ENCODE results near the gene FZD7.

The FZD7 gene

DNA sequence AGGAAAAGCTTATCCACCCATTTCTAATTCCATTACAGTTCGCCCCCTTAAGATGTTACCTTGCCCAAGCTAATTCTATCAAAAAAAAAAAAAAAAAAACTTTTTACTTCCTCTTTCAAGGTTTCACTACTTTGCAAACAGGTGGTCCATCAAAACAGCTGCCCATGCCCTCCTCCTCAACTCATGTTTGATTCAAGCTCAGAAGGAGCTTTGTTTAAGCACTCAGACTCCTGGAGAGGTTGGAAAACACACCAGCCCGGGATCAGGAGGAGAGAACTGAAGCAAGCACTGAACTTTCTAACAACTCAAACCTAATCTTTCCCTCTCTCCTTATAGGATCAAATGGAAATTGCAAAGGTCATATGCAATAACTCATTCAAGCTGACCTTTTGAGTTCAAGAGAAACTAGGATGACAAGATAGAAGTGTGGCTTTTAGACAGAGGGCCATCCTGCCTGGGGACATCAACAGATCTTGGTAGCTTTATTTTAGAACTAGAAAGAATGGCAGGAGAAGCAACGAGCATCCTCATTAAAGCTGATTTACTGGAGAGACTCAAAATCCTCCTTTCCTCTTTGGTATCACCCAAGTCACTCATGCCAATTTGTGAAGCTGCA lies 28.3 kb upstream of the FZD7 start:
- Mint-ChIP-seq H3K27me3 (peaks cover 8% of the 10 kb centered on the region), H3K9me3 (no peaks in the 10 kb centered on the region), H3K27ac (no peak overlapping the region), H3K4me1 (ENCODE audit: low read depth) (peaks cover 2% of the 10 kb centered on the region), H3K4me3 (no peak overlapping the region), H3K36me3 (ENCODE audit: low read depth) (no peaks in the 10 kb centered on the region)
- no peak for DNase-seq

DNA sequence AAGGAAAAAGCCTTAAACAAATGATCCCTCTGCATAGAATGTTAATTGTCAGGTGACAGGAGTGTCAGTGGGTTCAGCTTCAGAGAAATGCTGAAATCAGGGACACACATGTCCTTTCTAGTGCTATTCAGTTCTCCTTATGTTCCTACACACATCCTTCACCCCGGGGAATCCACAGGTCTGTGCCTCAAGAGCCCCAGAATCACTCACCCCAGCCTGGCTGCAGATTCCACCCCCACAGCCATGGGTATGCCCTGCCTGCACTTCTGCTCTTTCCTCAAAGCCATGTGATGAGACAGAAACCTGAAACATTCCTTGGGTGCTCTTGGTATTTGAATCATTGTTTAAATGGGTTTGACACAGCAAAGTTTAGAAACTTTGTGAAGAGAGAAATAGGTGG lies 27.4 kb upstream of the FZD7 start:
- no peak overlapping the region for H3K4me3 Mint-ChIP-seq
- H3K27ac Mint-ChIP-seq = no peak overlapping the region
- no peaks in the 10 kb centered on the region for H3K36me3 Mint-ChIP-seq (ENCODE audit: low read depth)
- peaks cover 2% of the 10 kb centered on the region for H3K4me1 Mint-ChIP-seq (ENCODE audit: low read depth)
- H3K9me3 Mint-ChIP-seq = no peaks in the 10 kb centered on the region
- H3K27me3 Mint-ChIP-seq = peaks cover 11% of the 10 kb centered on the region
- no peak for DNase-seq

DNA sequence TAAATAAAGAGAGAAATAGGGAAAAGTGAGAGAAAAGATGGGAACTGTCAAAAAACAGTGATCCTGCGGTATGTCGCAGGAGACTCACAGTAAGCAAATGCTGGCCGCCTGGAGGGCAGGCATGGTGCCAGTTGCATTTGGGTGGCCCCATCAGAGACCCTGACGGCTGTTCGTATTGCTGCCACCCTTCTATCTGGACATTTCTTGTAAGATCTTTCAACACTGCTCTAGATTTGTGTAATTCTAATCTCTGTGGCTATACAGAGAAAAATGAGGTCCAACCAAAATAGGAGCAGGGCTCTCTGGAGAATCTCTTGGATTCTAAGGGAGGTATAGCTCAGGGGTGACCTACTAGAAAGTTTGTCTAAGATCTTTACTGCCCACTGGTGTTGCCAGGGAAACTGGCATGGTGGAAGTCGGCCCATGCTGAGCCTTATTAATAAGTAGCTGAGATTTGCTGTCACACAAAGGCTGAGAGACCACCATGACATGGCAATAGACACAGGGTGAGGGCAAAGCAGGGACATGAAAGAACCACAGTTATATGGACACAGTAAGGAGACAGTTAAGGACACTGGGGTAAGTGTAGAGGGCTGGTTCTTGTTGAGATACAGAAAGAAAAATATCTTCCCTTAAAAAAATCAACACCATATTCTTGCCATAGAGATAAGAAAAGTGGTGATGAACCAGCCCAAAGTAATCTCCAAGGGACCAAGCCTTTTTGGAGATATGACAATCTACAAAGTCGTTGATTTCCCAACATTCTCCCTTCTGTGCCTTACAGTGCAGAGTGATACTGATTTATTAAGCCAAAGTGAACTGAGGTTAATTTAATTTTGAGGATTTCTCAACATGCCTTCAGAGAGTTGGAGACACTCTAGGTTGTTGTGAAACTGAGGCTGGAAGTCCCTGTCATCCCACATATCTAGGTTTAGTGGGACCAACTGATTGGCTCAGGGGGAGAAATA lies 26.4 kb upstream of the FZD7 start:
- Mint-ChIP-seq H3K9me3 (no peaks in the 10 kb centered on the region), H3K27ac (no peak overlapping the region), H3K4me1 (ENCODE audit: low read depth) (peaks cover 2% of the 10 kb centered on the region), H3K27me3 (peaks cover 11% of the 10 kb centered on the region), H3K4me3 (no peak overlapping the region), H3K36me3 (ENCODE audit: low read depth) (no peaks in the 10 kb centered on the region)
- DNase-seq = no peak

DNA sequence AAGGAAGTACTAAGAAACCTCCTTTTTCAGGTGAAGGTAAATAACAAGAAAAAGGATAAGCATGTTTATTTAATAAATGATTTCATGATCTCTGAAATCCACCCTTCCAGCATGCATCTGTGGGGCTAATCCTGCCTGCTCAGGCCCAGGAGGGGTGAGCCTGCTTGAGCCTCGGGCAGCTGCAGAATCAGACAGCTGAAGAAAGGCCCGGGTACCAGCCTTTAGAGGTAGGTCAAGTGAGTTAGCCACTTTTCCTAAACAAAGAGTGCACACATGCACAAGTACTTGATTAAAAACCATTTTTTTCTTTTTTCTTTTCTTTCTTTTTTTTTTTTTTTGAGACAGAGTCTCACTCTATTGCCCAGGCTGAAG lies 25.7 kb upstream of the FZD7 start:
- peaks cover 17% of the 10 kb centered on the region for H3K27me3 Mint-ChIP-seq
- no peaks in the 10 kb centered on the region for H3K9me3 Mint-ChIP-seq
- no peak for DNase-seq
- no peak overlapping the region for H3K27ac Mint-ChIP-seq
- H3K36me3 Mint-ChIP-seq (ENCODE audit: low read depth) = no peaks in the 10 kb centered on the region
- H3K4me3 Mint-ChIP-seq = no peak overlapping the region
- H3K4me1 Mint-ChIP-seq (ENCODE audit: low read depth) = no peaks in the 10 kb centered on the region

DNA sequence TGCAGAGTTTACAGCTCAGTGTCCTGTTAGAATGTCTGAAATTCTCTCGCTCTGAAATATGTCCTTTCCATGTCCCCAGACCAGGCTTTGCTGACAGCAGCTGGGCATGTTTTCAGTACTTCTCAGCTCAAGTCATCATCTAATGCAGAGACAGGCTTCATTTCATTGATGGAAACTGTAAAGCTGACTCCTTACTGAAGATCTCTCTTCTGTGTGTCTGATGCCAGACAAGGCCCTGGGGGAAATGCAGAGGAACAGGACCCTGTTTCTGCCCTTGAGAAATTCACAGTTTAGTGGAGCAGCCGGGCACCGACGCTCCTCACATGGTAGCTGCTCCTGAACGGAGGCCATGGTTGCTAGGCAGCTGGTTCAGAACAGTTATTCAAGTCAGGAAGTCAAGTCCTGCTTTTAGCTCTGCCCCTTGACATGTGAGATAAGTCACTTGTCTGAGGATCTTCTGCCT lies 24.6 kb upstream of the FZD7 start:
- H3K4me3 Mint-ChIP-seq = no peak overlapping the region
- H3K36me3 Mint-ChIP-seq (ENCODE audit: low read depth) = no peaks in the 10 kb centered on the region
- no peaks in the 10 kb centered on the region for H3K4me1 Mint-ChIP-seq (ENCODE audit: low read depth)
- H3K27ac Mint-ChIP-seq = no peak overlapping the region
- no peaks in the 10 kb centered on the region for H3K9me3 Mint-ChIP-seq
- no peak for DNase-seq
- peaks cover 17% of the 10 kb centered on the region for H3K27me3 Mint-ChIP-seq

DNA sequence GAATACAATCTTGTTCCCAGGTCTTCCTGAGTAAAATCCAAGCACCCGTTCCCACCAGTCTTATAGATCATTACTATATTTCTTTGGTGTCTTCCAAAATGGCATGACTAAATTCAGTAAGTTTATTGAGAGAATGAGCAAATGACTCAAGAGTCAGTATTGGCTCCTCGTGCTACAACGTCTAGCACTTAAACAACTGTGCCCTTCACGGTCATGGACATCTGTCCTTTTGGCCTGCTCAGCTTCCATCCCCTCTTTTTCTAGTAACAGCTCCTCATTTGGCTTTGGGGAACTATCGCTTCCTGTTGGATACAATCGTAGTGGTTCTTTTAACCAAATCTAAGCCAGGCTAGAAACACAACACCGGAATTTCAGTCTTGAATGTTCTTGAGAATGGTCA lies 24.1 kb upstream of the FZD7 start:
- Mint-ChIP-seq H3K9me3 (no peaks in the 10 kb centered on the region), H3K27me3 (peaks cover 17% of the 10 kb centered on the region), H3K4me3 (no peak overlapping the region), H3K27ac (no peak overlapping the region), H3K4me1 (ENCODE audit: low read depth) (no peaks in the 10 kb centered on the region), H3K36me3 (ENCODE audit: low read depth) (no peaks in the 10 kb centered on the region)
- DNase-seq = no peak

DNA sequence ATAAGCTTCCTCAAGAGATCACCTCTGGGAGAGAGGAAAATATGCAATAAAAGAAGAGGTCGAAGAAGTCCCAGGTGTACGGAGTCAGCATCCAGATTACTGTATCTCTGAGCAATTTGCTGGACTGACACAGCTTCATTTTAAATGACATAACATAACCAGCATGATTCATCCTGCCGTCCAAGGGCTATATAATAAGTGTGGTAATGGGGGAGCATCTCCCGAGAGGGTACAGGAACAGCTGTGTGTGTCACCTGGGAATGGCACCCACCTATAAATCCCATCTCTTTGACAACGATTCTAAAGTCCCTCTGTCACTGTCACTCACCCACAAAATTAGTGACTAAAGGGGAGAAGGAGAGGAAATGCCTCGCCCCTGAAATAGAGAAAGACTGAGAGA lies 19.3 kb upstream of the FZD7 start:
- Mint-ChIP-seq H3K4me3 (no peak overlapping the region), H3K27ac (no peak overlapping the region), H3K36me3 (ENCODE audit: low read depth) (no peaks in the 10 kb centered on the region), H3K4me1 (ENCODE audit: low read depth) (no peaks in the 10 kb centered on the region), H3K9me3 (no peaks in the 10 kb centered on the region), H3K27me3 (peaks cover 17% of the 10 kb centered on the region)
- no peak for DNase-seq

DNA sequence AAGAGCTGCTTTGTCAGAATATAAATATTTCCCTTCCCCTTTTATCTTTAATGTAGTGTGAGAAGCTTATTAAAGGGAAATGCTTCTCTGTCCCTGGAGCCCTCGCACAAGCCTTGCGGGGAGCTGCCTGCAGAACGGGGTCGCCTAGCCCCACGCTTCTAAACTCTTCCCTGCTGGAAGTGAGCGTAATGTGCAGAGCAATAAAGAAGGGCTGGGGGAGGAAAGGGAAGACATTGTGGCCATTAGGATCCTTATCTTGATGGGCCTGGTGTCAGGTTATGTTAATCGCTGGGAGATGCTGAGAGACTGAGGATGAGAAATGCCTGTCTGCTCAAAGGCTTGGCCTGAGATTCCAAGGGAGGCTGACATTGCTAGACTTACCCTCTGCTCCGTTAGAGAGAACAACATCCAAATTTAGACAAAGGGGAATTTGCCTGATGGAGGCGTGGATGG lies 18.9 kb upstream of the FZD7 start:
- Mint-ChIP-seq H3K4me3 (no peak overlapping the region), H3K36me3 (ENCODE audit: low read depth) (no peaks in the 10 kb centered on the region), H3K4me1 (ENCODE audit: low read depth) (no peaks in the 10 kb centered on the region), H3K9me3 (no peaks in the 10 kb centered on the region), H3K27ac (no peak overlapping the region), H3K27me3 (peaks cover 17% of the 10 kb centered on the region)
- DNase-seq = no peak

DNA sequence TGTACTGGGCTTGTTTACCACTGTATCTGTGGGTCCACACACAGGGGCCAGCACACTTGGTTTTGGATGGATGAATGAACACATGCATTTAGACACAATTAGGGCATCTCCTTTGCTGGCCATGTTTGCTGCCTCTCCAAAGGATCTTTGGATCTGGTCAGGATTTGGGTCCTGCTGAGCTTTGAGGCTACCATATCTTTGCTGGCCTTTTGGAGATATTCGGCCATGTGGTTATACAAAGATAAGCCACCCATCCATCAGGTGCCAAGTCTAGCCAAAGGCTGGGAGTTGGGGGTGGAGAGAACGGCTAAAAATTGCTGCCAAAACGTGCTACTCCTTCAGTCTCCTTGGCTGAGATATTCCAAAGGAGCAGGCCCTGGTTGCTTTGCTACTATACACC lies 18.2 kb upstream of the FZD7 start:
- peaks cover 21% of the 10 kb centered on the region for H3K27me3 Mint-ChIP-seq
- H3K4me1 Mint-ChIP-seq (ENCODE audit: low read depth) = no peaks in the 10 kb centered on the region
- no peaks in the 10 kb centered on the region for H3K9me3 Mint-ChIP-seq
- H3K4me3 Mint-ChIP-seq = no peak overlapping the region
- no peak for DNase-seq
- H3K27ac Mint-ChIP-seq = no peak overlapping the region
- no peaks in the 10 kb centered on the region for H3K36me3 Mint-ChIP-seq (ENCODE audit: low read depth)

DNA sequence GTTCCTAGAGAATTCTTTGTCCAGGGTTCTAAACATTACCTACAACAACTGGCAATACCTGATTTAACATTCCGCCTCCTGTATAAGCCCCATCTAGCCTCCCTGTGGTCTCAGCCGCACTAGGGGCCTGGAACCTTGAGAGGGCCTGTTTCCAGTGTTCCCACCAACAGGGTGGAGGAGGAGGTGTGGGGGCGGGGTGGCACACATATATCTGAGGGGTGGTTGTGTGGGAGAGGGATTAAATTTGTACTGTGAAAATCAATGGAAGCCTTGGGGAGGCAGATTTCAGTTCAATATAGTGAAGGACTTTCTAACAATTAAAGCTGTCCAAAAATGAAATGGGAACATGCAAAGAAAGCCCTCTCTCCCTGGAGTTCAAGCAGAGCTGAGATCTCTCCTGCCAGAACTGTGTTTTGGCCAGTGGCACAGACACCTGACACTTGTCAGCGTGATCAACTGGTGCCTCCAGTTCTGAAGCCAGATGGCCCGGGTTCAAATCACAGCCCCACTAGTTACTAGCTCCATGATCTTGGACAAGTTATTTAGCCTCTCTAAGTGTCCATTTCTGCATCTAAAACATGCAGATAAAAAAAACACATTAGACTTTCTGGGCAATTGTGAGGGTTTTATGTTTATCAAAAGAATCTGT lies 17.0 kb upstream of the FZD7 start:
- no peaks in the 10 kb centered on the region for H3K4me1 Mint-ChIP-seq (ENCODE audit: low read depth)
- no peak overlapping the region for H3K4me3 Mint-ChIP-seq
- no peak for DNase-seq
- no peak overlapping the region for H3K27ac Mint-ChIP-seq
- peaks cover 17% of the 10 kb centered on the region for H3K27me3 Mint-ChIP-seq
- no peaks in the 10 kb centered on the region for H3K36me3 Mint-ChIP-seq (ENCODE audit: low read depth)
- no peaks in the 10 kb centered on the region for H3K9me3 Mint-ChIP-seq

DNA sequence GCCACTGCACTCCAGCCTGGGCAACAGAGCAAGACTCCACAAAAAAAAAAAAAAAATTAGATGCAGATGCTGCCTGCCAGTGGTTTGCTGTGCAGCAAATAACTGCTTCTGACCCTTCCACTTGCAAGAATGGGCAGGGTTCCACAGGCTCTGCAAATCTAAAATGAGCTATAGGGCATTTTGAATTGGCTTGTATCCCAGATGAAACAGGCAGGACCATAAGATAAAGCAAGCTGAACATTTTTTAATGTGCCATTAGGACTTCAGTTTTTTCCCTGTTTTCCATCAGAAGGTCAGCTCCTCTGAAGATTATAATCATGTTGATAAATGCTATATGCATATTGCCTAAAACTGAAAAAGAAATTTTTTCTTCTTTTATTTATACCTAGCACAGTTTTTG lies 15.7 kb upstream of the FZD7 start:
- H3K9me3 Mint-ChIP-seq = no peaks in the 10 kb centered on the region
- no peak for DNase-seq
- H3K27ac Mint-ChIP-seq = no peak overlapping the region
- H3K4me1 Mint-ChIP-seq (ENCODE audit: low read depth) = no peaks in the 10 kb centered on the region
- H3K4me3 Mint-ChIP-seq = no peak overlapping the region
- no peaks in the 10 kb centered on the region for H3K36me3 Mint-ChIP-seq (ENCODE audit: low read depth)
- H3K27me3 Mint-ChIP-seq = peaks cover 14% of the 10 kb centered on the region

DNA sequence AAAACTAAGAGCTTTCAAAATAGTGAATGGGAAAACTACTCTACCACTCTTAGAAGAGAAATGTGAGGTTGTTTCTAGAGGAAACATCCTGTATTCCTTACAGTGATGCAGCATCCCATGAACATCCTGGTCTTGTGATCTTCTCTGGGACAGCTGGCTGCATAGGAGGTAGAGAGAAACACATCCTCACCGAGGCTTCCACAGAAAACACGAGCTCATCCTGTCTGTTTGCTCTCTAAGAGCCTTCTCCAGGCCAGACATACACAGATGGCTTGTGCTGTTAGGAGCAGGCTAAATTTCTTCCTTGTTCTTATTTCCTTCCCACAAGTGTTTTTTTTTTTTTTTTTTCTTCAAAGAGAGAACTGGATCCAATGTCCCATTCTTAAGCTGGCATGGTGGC lies 14.7 kb upstream of the FZD7 start:
- DNase-seq = no peak
- H3K4me3 Mint-ChIP-seq = no peak overlapping the region
- H3K9me3 Mint-ChIP-seq = no peaks in the 10 kb centered on the region
- no peak overlapping the region for H3K27ac Mint-ChIP-seq
- H3K4me1 Mint-ChIP-seq (ENCODE audit: low read depth) = no peaks in the 10 kb centered on the region
- no peaks in the 10 kb centered on the region for H3K36me3 Mint-ChIP-seq (ENCODE audit: low read depth)
- H3K27me3 Mint-ChIP-seq = peaks cover 16% of the 10 kb centered on the region

DNA sequence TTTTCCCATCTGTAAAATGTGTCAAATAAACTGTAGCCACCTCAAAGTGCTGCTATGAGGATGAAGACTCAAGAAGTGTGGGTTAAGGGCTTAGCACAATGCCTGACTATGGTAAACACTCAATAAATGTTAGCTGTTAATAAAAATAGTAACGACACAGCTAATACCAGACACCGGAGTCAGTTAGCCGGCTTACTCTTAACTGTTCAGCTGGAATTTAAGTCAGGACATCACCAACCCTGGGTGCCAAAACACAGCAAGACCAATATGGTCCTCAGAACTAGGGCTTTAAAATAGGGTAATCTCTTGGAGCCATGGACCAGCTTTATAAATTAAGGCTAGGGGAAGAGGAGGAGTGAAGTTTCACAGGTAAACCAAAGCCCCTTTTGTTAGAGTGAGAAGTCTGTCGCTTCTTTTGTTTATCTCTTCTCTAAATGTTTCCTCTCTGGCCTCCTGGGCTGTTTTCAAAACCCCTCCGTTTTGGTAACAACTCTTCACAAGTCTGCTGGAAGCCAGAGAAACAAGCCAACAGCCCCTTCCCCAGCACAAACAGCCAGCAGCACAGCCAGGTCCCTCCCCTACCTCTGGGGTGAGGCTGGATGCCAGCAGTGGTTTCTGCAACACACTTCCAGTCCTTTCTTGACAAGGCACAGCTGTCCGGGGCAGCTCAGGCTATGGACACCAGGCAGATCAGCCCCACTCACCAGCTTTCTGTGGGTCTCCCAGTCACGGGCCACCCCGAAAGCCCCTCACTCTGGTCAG lies 13.8 kb upstream of the FZD7 start:
- no peaks in the 10 kb centered on the region for H3K36me3 Mint-ChIP-seq (ENCODE audit: low read depth)
- no peaks in the 10 kb centered on the region for H3K4me1 Mint-ChIP-seq (ENCODE audit: low read depth)
- no peaks in the 10 kb centered on the region for H3K9me3 Mint-ChIP-seq
- H3K27me3 Mint-ChIP-seq = peaks cover 16% of the 10 kb centered on the region
- no peak overlapping the region for H3K4me3 Mint-ChIP-seq
- H3K27ac Mint-ChIP-seq = no peak overlapping the region
- no peak for DNase-seq

DNA sequence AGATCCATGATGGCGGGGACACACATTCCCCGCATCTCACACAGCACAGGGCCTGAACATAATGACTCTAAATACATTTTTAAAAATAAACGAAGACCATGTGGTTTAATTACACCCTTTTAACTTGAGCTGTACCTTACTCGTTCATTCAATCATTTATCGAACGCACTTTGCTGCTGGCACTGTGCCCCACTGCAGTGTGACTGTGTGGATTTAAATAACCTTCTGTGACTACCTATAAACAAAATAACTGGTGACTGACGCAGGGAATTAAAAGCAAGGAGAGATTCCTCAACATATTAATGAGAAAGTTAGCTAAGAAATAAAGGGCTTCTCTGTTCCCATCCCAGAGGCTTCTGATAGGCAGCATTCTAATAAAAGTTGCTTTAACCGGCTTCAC lies 10.9 kb upstream of the FZD7 start:
- H3K9me3 Mint-ChIP-seq = no peaks in the 10 kb centered on the region
- H3K4me3 Mint-ChIP-seq = no peak overlapping the region
- H3K27ac Mint-ChIP-seq = no peak overlapping the region
- H3K36me3 Mint-ChIP-seq (ENCODE audit: low read depth) = no peaks in the 10 kb centered on the region
- H3K27me3 Mint-ChIP-seq = peaks cover 12% of the 10 kb centered on the region
- no peak for DNase-seq
- no peaks in the 10 kb centered on the region for H3K4me1 Mint-ChIP-seq (ENCODE audit: low read depth)

Data from activated T-cell treated with anti-CD3 and anti-CD28 coated beads, Interleukin-2, amount 50 U/mL, for 24 hours (primary cell).